GM19043 (cell line): ENCODE results near the gene GRK3.

Source experiments
- ATAC-seq: cut with Tn5 transposase; IDR thresholded peaks from one replicate; pipeline ENCODE4 v1.9.1; 2021; ENCODE audit warnings: low read depth; ENCODE audit not compliant: unreplicated experiment

The GRK3 gene

DNA sequence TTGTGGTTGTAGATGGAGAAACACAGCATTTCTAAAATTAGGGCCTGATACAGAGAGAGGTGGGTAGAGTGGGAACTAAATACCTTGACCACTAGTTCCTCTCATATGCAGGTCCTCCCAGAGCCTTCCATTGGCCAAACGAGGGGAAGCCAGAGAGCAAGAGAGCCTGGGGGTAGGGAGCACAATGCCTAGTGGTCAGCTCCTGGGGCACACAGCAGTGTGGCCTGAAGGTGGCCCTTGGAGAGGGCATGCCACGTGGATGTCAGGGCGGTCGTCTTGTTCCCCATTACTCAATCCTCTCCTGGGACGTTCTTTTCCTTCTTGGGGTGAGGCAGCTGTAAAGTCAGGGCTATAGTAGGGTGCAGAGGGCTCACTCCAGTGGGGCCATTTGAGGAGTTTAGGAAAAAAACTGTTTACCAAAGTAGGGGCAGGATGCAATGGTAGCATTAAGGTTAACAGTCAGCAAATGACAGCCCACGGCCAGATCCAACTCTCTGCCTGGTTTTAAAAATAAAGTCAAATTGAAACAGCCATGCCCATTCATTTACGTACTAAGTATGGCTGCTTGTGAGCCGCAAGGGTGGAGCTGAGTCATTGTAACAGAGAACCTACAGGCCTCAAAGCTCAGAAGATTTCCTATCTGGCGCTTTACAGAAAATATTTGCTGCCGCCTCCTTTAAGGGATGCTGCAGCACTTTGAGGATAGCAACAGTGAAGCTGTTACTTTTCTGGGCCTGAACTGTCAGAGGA is 185.1 kb downstream of the GRK3 start:
- no peak for ATAC-seq

DNA sequence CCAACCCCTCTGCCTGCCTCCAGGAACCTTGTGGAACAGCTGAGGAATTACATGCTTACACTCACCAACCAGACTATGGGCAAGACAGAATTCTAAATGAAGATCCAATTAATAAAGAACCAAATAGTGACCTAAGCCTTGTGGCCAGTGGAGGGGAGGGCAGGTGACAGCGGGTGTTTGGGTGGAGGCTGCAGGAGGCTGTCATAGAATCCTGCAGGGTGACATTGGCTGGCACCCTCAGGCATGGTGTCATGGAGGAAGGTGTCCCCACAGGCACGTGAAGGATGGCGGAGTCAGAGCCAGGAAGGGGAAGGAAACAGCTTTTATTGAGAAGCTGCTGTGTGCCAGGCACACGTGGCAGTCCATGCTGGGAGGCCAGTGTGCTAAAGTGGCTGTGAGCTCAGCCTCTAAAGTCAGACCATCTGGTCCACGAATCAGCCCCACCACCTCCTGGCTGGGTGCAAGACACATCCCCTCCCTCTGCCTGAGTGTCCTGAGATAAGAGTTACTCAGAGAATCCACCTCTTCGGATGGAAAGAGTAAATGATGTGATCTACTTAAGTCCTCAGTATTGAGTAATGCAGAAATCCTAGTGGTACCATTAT is 186.2 kb downstream of the GRK3 start:
- ATAC-seq = no peak

DNA sequence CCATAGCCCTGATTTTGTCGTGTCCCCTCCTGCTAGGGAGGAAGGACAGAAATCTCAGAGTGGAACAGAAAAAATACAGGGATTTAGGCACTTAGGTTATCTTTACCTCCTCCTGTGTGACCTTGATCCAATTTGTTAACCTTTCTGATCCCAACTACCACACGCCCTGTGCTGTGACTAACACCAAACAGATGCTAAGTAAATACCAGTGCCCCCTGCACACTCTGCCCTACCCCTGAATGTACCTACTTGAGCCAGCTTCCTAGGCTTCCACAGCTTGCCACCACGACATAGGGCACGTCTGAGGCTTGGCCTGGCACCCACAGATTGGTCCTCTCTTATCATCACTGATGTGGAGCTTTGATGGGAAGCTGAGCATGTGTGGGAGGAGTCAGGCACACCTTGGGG is 186.7 kb downstream of the GRK3 start:
- no peak for ATAC-seq

DNA sequence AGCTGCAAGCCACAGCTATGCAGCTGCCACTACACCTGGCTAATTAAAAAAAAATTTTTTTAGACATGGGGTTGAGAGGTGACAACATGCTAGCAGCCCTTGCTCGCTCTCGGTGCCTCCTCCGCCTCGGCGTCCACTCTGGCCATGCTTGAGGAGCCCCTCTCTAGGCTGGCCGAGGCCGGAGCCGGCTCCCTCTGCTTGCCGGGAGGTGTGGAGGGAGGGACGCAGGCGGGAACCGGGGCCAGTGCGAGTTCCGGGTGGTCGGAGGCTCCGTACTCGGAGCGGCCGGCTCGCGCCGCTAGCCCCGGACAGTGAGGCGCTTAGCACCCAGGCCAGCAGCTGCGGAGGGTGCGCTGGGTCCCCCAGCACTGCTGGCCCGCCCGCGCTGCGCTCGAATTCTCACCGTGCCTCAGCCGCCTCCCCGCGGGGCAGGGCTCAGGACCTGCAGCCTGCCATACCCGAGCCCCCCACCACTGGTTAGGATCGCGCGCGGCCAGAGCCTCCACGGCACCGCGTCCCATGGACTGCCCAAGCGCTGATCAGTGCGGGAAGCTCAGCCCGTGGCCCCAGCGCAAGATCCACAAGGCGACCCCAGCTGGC is 188.2 kb downstream of the GRK3 start:
- no peak for ATAC-seq

DNA sequence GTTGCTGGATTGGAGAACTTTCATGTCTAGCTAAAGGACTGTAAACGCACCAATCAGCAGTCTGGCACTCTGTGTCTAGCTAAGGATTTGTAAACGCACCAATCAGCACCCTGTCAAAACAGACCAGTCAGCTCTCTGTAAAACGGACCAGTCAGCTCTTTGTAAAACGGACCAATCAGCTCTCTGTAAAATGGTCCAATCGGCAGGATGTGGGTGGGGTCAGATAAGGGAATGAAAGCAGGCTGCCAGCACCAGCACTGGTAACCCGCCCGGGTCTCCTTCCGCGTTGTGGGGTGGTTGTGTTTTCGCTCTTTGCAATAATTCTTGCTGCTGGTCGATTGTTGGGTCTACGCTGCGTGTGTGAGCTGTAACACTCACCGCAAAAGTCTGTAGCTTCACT is 188.8 kb downstream of the GRK3 start:
- ATAC-seq = no peak

DNA sequence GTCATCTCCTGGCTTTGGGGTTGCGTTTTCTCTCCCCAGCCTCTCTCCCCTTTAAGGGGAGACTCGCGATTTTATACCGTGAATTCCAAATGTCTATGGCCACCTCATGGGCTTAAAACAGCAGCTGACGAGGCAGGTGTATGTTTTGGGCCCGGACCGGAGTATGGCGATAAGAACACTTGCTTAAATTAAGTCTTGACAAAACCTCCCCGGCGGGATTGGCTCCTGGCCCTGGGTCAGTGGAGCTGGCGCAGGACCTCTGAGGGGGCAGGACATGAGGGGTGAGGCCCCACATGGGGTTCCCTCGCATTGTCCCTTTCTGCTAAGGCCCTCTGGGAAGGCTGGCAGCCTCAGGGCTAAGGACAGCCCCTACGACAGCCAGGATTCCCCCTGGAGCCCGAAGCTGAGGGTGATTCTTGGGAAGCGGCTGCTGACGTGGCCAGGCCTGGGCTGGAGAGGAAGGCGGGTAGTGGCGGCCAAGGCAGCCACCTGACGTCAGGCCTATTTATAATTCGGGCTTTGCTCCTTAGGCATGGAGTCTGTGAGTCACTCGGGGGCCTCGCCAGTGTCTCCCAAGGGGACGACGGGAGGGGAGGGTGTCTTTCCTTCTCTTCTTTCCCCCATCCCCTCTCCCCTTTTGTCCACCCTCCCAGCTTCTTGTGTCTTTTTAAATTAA is 190.2 kb downstream of the GRK3 start:
- no peak for ATAC-seq

DNA sequence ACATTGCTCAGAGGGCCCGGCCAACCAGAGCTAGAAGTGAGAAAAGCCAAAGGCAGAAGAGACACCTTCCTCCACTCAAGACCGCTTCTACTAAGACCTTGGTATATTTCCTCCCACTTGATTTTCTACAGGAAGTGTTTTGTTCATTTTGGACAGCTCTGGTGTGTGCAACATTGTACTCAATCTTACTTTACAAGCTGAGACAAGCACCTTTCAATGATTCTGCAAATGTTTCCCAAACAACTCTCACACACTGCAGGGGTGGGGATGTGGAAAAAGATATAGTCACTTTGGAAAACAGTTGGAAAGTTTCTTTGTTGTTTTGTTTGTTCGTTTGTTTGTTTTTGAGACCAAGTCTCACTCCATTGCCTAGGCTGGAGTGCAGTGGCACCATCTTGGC is 193.2 kb downstream of the GRK3 start:
- ATAC-seq = no peak

DNA sequence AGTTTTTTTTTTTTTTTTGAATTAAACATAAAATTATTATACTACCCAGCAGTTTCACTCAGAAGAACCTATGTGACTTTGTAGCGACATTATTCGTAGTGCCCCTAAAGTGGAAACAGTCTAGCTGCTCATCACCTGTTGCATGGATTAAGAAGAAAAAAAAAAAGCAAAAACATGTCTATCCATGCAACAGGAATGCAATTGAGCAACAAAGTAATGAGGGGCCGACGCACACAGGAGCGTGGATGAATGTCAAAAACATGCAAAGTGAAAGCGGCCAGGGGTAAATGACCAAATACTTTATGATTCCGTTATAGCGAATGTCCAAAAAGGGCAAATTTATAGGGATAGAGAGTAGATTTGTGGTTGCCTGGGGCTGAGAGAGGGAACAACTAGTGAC is 193.8 kb downstream of the GRK3 start:
- ATAC-seq = no peak

DNA sequence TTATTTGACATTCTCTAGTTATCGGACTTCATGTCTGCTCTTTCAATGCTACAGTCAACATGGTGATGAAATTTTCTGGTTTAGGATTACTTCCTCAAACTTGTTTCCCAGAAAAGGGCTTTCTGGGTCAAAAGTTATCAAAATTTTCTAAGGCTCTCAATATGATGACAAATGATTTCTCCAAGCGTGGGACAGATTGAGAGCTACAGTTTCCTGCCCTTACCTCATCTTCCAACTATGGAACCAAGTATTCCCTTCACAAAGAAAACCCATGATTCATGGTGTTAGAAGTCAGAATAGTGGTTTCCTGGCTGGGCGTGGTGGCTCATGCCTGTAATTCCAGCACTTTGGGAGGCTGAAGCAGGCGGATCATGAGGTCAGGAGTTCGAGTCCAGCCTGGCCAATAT is 195.4 kb downstream of the GRK3 start:
- ATAC-seq = no peak

DNA sequence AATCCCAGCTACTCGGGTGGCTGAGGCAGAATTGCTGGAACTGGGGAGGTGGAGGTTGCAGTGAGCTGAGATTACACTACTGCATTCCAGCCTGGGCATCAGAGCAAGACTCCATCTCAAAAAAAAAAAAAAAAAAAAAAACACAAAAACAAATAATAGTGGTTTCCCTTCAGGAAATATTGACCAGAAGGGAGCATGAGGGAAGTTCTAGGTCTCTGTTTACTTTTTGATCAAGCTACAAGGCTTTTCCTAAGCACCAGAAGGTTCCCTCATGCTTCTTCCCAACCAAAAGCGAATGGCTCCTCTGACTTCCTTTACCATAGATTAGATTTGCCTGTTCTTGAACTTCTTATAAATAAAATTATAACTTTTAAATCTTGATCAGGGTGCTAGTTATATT is 195.8 kb downstream of the GRK3 start:
- no peak for ATAC-seq

DNA sequence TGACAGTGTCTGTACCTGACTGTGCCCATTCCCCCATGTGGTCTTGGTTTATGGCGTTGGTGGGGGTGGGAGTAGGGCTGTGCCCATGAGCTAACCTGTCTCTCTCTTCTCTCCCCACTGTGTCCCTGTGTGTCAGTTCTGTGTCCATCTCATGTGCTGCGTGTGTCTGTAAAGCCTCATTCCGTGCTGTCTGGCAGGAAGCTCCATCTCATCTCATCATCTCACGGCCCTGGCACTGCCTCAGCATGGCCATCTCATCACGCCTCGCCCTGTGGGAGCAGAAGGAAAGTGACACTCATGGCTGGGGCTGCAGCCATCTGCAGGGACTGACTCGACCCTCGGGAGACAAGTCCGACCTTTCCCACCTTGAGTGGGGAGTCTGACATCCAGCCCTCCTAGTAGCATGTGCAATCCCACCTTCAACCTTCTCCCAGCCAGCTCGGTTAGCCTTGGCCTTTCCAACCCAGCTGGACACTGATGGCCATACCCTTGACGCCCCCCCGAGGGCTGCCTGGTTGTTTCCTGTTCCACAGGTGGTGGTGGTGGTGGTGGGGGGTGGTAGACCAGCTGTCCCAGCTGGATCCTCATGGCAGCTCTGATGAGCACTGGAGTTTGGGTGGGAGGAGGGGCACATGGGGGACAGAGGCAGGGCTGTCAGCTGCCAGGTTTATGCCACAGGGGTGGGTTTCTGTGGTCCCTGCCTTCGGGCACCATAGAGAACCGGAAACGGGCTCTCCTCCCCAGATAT is 196.5 kb downstream of the GRK3 start:
- ATAC-seq = no peak

DNA sequence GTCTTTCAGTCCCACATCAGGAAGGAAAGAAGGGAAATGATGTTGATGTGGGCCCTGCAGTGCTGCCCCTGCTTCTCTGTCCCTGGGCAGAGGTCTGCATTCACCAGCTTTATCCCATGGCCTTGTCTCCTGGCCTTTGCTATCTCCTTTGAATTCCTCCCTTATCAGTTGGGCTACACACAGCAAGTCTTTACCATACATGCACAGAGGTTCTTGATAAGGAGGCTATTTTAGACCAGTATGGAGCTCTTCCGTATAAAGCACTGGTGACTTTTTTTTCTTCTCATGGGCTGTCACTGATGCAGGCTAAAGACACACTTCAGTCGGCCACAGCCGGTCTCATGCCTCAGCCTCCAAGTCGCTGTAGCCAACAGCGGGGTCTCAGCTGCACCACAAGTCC is 197.7 kb downstream of the GRK3 start:
- no peak for ATAC-seq

DNA sequence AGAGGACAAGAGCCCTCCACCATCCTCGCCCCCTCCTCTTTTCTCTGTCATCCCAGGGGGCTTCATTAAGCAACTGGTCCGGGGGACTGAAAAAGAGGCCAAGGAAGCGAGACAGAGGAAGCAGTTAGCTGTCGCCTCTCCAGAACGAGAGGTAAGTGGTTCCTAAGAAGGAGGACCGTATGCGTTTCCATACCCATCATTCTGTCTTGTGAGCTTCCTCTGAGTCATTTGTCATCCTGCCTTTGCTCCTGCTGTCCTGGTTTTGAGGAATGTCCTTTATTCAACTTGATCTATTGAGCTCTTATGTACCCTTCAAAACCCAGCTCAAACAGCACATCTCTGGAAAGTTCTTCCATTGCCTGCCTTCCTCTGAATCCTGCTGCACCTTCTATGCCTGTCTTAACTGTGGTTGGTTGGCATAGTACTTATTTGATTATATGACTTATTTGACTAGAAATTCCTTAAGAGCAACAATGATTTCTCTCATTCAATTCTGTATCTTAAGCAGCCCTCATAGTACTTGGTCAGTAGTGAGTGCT is 198.8 kb downstream of the GRK3 start:
- no peak for ATAC-seq

DNA sequence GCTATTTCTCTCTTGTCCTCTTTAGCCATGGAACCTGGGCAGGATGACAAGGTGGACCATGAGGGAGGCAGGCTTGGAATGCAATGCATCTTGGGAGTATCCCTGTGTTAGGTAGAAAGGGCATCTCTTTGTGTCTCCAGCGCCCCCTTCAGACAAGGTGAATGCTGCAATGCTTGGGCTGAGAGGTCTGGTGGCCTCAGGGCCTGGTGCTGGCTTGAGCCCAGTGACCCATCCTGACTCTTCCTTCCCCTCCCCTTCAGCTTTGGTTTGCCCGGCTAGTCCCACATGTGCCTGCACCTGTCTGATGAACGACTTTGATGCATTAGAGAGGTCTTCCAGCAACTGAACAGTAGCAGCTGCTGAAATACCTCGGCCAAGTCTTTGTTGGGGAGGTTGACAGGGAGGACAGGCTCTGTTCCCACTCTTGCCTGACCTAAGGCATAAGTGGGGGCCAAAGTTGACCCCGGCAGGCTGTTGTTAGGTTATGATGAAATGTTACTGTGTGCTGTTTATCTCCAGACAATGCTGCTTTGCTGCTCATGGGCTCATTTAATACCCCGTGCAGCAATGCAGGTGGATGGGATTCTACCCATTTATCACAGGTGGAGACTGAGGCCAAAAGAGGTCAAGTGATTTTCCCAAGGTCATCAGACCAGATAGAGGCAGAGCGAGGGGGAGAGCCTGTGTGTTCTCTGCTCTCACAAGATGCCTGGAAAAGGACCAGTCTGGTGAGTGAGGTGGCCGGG is 200.0 kb downstream of the GRK3 start:
- ATAC-seq = no peak

DNA sequence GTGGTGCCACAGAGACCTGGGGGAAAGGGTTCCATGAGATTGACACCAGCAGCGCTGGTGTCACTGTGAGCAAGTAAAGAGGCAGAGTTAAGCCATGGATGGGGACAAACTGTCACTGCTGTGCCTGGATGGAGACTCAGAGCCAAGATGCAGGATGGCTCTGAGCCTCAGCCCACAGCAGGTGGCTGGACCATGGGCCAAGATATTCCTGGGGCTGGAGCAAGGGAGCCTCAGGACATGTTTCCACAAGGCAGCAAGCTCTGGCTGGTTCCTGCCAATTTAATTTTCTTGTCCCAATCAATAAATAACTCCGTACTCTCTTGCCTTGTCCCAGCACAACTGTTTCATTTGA is 200.5 kb downstream of the GRK3 start:
- ATAC-seq = no peak

DNA sequence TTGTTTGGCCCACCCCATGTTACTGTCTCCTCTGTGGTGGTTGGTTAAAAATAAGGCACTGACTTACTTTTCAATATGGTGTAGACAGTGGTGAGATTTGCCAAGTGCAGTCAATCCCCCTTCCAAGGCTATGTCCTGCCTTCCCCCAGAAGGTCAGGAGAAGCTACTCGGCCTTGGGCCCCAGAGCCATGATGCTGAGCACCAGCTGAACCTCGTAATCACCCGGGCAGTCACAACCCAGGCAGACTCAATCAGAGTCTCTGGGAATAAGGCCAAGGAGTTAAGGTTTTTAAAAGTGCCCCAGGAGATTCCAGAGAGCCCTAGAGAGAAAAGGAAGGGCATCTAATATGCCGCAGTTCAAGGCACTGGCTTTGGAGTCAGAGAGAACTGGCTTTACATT is 201.3 kb downstream of the GRK3 start:
- ATAC-seq = no peak

DNA sequence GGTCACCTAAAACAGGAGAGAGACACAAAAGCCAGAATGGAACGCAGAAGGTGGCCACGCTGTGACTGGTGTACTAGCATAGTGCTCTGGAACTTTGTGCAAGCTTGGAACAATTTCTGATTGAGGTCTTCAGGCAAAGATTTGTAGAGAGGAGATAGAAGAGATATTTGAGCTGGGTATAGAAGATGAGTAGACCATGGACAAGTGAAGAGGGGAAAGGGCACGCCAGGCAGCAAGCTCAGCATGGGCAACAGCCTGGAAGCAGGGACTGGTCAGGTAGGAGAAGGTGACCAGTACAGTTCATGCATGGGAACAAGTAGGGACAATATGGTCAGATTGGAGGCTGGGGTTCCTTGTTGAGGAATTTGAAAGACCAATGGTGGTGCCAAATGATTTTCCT is 201.9 kb downstream of the GRK3 start:
- no peak for ATAC-seq

DNA sequence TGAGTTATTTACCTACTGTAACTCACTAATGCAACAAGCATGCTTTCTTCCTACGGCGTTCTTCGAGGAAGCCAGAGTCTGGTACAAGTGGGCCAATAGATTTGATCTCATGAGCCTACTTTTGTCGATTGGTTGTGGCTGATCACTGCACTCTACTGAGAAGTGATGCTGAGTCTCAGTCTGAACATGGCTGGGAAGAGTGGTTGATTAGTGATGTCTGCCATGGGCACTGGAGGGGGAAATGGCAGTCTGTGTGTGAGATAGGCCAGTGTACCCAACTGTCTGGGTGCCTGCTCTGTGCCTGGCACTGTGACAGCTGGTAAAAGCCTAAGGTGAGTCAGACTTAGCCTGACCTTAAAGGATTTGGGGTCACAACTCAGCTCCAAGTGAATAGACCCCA is 205.9 kb downstream of the GRK3 start:
- ATAC-seq = no peak

DNA sequence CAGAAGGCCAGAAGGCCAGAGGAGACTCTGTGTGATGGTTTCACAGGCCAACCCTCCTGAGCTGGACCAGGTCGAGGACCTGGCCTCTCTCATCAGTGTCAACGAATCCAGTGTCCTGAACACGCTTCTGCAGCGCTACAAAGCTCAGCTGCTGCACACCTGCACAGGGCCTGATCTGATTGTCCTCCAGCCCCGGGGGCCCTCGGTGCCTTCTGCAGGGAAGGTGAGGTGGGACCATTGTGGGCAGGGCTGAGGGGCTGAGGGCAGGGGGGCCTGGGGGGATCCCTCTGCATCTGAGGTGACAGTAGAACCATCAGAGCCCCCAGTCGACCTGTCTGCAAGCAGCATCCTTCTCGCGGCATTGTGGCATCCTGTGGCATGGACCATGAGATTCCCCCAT is 207.8 kb downstream of the GRK3 start:
- no peak for ATAC-seq

DNA sequence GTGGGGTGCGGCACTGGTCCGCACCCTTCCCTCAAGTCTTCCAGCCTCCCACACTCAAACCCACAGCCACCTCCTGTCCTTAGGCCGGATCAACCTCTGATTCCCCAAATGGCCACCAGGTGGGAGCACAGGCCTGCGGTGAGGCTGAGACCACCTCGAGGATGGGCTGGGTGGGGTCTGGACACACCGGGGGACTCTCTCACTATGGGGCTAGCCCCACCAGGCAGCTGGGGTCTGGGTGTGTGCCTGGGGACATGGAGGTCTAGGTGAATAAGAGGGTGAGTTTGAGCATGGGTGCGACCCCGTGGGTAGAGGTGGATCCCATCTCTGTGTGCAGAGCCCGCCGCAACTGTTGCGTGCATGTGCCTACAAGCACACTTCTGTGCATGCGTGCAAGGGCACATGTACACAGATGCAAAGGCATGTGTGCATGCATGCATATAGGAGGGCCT is 210.1 kb downstream of the GRK3 start:
- ATAC-seq = no peak
